Astrocyte (in vitro differentiated cells and primary cell): ENCODE measurements around the gene LAMC1. TPM values are rescaled to one million over a fixed set of nuclear protein-coding genes. Genes with fewer than 3 reads are reported as not detected.

Experiments used
- DNase-seq: peaks from one replicate; pipeline ENCODE4 v3.0.0-alpha.2; 2010; ENCODE audit warnings: low read depth
- FAIRE-seq: peaks from 2 replicates; lab custom pipeline; 2011; peaks lifted over from hg19 to GRCh38; lab: Jason Lieb, UNC
- H2AFZ ChIP-seq: 2 replicates; pipeline ENCODE4 v1.6.0; 2012; ENCODE audit warnings: low read depth, low read length, inconsistent platforms
- H3K27ac ChIP-seq: 2 replicates; pipeline ENCODE4 v1.5.1; 2011; ENCODE audit warnings: low read depth, low read length, inconsistent platforms
- H3K27me3 ChIP-seq: 2 replicates; pipeline ENCODE4 v1.6.0; 2011; ENCODE audit warnings: low read length, inconsistent platforms; ENCODE audit not compliant: insufficient read depth
- H3K36me3 ChIP-seq: 2 replicates; pipeline ENCODE4 v1.5.1; 2011; ENCODE audit warnings: low read length, inconsistent platforms; ENCODE audit not compliant: insufficient read depth
- H3K4me1 ChIP-seq: 2 replicates; pipeline ENCODE4 v1.5.1; 2011; ENCODE audit warnings: low read length, inconsistent platforms; ENCODE audit not compliant: insufficient read depth
- H3K4me2 ChIP-seq: 2 replicates; pipeline ENCODE4 v1.6.0; 2012; ENCODE audit warnings: low read length, inconsistent platforms
- H3K4me3 ChIP-seq: 2 replicates; pipeline ENCODE4 v1.5.1; 2011; ENCODE audit warnings: low read depth, mild to moderate bottlenecking, low read length, inconsistent platforms; ENCODE audit not compliant: insufficient read depth
- H3K79me2 ChIP-seq: 2 replicates; pipeline ENCODE4 v1.6.0; 2012; ENCODE audit warnings: mild to moderate bottlenecking, low read length, inconsistent platforms; ENCODE audit not compliant: insufficient read depth
- H3K9ac ChIP-seq: 2 replicates; pipeline ENCODE4 v1.6.0; 2012; ENCODE audit warnings: mild to moderate bottlenecking, low read length, inconsistent platforms
- H3K9me3 ChIP-seq: 2 replicates; pipeline ENCODE4 v1.5.1; 2012; ENCODE audit warnings: low read depth, mild to moderate bottlenecking, low read length, inconsistent platforms; ENCODE audit not compliant: insufficient read depth
- H4K20me1 ChIP-seq: 2 replicates; pipeline ENCODE4 v1.6.0; 2012; ENCODE audit warnings: low read length, inconsistent platforms; ENCODE audit not compliant: insufficient read depth
- H3K27ac Mint-ChIP-seq: one replicate; pipeline ENCODE4 v1.8.0; 2021; ENCODE audit warnings: mild to moderate bottlenecking, mixed read lengths; ENCODE audit not compliant: unreplicated experiment
- H3K27me3 Mint-ChIP-seq: one replicate; pipeline ENCODE4 v1.8.0; 2021; ENCODE audit warnings: low read depth, mixed read lengths; ENCODE audit not compliant: unreplicated experiment
- H3K36me3 Mint-ChIP-seq: one replicate; pipeline ENCODE4 v1.8.0; 2021; ENCODE audit warnings: low read depth, mixed read lengths; ENCODE audit not compliant: unreplicated experiment
- H3K4me1 Mint-ChIP-seq: one replicate; pipeline ENCODE4 v1.8.0; 2021; ENCODE audit warnings: low read depth, mixed read lengths; ENCODE audit not compliant: unreplicated experiment
- H3K4me3 Mint-ChIP-seq: one replicate; pipeline ENCODE4 v1.8.0; 2021; ENCODE audit warnings: mild to moderate bottlenecking, moderate library complexity, mixed read lengths; ENCODE audit not compliant: unreplicated experiment
- H3K9me3 Mint-ChIP-seq: one replicate; pipeline ENCODE4 v1.8.0; 2021; ENCODE audit warnings: mild to moderate bottlenecking, mixed read lengths; ENCODE audit not compliant: unreplicated experiment
- CTCF ChIP-seq: IDR thresholded peaks from 2 replicates; pipeline ENCODE4 v1.5.1; 2011; ENCODE audit warnings: low read depth, mild to moderate bottlenecking, inconsistent platforms, low read length, moderate library complexity; ENCODE audit not compliant: insufficient read depth
- EZH2 ChIP-seq: IDR thresholded peaks from 2 replicates; pipeline ENCODE4 v1.6.1; 2012; ENCODE audit warnings: mild to moderate bottlenecking, low read length, inconsistent platforms; ENCODE audit not compliant: insufficient read depth
- total RNA-seq: library from RNA; stranded (reverse); gene quantifications from 2 replicates; pipeline ENCODE4 v1.2.1, GENCODE V29; 2021

LAMC1 gene
- total RNA-seq, 1 donor from 2014 or later, result 270 TPM

GRCh38 chr1:183131166-183131565 lies 107.9 kb downstream of the LAMC1 start:
- no peak overlapping the region for H3K4me3 ChIP-seq
- FAIRE-seq (no peak), DNase-seq (no peak)
- Mint-ChIP-seq H3K27ac (no peak overlapping the region), H3K4me1 (peaks cover 4% of the 10 kb centered on the region), H3K9me3 (no peaks in the 10 kb centered on the region), H3K36me3 (peaks cover 23% of the 10 kb centered on the region), H3K27me3 (no peaks in the 10 kb centered on the region), H3K4me3 (no peak overlapping the region)
- no peaks in the 10 kb centered on the region for H3K27me3 ChIP-seq
- no peak overlapping the region for H2AFZ ChIP-seq
- H3K27ac ChIP-seq, result no peak overlapping the region
- peaks cover under 1% of the 10 kb centered on the region for H3K79me2 ChIP-seq
- peaks cover 82% of the 10 kb centered on the region for H3K36me3 ChIP-seq
- no peak for TF ChIP-seq EZH2
- TF ChIP-seq CTCF, result no peak
- no peak overlapping the region for H3K9ac ChIP-seq
- H3K4me2 ChIP-seq, result no peak overlapping the region
- H3K4me1 ChIP-seq, result no peaks in the 10 kb centered on the region
- no peaks in the 10 kb centered on the region for H3K9me3 ChIP-seq
- no peaks in the 10 kb centered on the region for H4K20me1 ChIP-seq

- Histone ChIP-seq H3K4me1 (peaks cover 15% of the 10 kb centered on the region), H3K27me3 (no peaks in the 10 kb centered on the region), H2AFZ (no peak overlapping the region), H3K4me2 (no peak overlapping the region), H3K36me3 (peaks cover 78% of the 10 kb centered on the region), H3K9me3 (no peaks in the 10 kb centered on the region), H3K9ac (no peak overlapping the region), H3K27ac (no peak overlapping the region), H4K20me1 (no peaks in the 10 kb centered on the region), H3K4me3 (no peak overlapping the region), H3K79me2 (peaks cover 3% of the 10 kb centered on the region)
- TF ChIP-seq CTCF (no peak), EZH2 (no peak)
- Mint-ChIP-seq H3K36me3 (peaks cover 22% of the 10 kb centered on the region), H3K9me3 (no peaks in the 10 kb centered on the region), H3K4me3 (no peak overlapping the region), H3K27me3 (no peaks in the 10 kb centered on the region), H3K27ac (no peak overlapping the region), H3K4me1 (peaks cover 13% of the 10 kb centered on the region)
- FAIRE-seq, result no peak
- DNase-seq, result no peak
These were observed 112.1 kb downstream of the LAMC1 start for GRCh38 chr1:183135336-183135735.

DNA sequence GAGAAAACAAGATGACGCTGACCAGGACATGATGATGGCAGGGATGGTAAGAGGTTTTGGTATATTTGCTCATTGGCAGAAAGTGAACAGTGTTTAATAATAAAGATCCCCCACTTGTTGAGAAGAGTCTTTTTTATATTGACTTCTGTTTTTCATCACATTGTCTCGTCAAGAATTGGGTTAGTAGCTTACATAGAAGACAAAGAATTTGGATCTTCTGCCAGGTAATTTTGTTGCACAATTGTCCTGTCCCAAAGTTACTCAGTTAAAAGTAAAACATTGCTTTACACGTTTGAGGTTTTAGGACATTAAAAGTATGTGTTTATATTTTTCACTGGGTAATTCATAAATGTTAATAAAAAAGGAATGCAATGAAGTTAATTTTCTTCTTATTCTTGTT lies 114.6 kb downstream of the LAMC1 start:
- TF ChIP-seq CTCF, result no peak
- no peak overlapping the region for H3K27ac Mint-ChIP-seq
- no peak for FAIRE-seq
- Histone ChIP-seq H3K4me3 (no peak overlapping the region), H3K79me2 (peaks cover 3% of the 10 kb centered on the region), H3K27me3 (no peaks in the 10 kb centered on the region), H3K9me3 (no peaks in the 10 kb centered on the region), H4K20me1 (no peaks in the 10 kb centered on the region), H2AFZ (no peak overlapping the region), H3K36me3 (peaks cover 84% of the 10 kb centered on the region), H3K27ac (no peak overlapping the region), H3K9ac (no peak overlapping the region), H3K4me1 (peaks cover 15% of the 10 kb centered on the region), H3K4me2 (no peak overlapping the region)
- H3K4me1 Mint-ChIP-seq, result peaks cover 13% of the 10 kb centered on the region
- H3K36me3 Mint-ChIP-seq, result peaks cover 25% of the 10 kb centered on the region
- no peak overlapping the region for H3K4me3 Mint-ChIP-seq
- peak; percentile 36 for DNase-seq
- H3K9me3 Mint-ChIP-seq, result no peaks in the 10 kb centered on the region
- no peaks in the 10 kb centered on the region for H3K27me3 Mint-ChIP-seq
